ENCODE data around the gene KLHDC4.

DNA sequence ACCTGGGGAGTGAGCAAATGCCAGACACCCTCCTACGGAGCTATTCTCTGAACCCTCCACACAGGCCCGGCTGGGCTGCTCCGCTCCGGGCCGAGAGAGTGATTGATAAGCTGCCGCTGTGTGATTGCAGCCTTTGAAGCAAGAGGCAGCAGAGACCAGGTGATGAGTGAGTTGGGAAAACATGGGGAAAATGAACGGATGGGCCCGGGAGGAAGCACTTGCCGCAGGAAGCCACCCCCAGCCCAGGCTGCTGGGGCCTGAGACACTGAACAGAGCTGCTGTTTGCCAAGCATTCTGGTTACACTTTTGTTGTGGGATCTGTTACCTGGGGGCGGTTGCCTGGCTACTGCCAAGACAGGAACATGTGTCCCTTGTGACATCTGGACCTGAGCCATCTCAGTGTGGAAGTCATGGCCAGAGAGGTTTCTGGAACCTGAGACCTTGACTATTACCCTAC is 46.4 kb upstream of the KLHDC4 start:
- TF ChIP-seq CTCF (IDR thresholded peaks at IDR 0.05) (no peak), TP53 (CRISPR knock-in tag; IDR thresholded peaks at IDR 0.05) (no peak), PBX3 (IDR thresholded peaks at IDR 0.05) (no peak), PHF8 (IDR thresholded peaks at IDR 0.05; ENCODE audit: borderline replicate concordance, low read depth) (no peak), ESRRA (IDR thresholded peaks at IDR 0.05; ENCODE audit: borderline replicate concordance, low read length) (no peak), SMC3 (IDR thresholded peaks at IDR 0.05) (no peak), EP300 (IDR thresholded peaks at IDR 0.05) (no peak), CBX2 (IDR thresholded peaks at IDR 0.05; ENCODE audit: borderline replicate concordance, low read depth) (no peak), POLR2A (IDR thresholded peaks at IDR 0.05; ENCODE audit: low read length) (no peak), CEBPB (IDR thresholded peaks at IDR 0.05) (no peak), GATA3 (IDR thresholded peaks at IDR 0.05; ENCODE audit: borderline replicate concordance) (no peak), BHLHE40 (IDR thresholded peaks at IDR 0.05; ENCODE audit: low read depth, low read length) (no peak)
